OCI-LY1 (cell line): Measurements from ENCODE around the gene IL17RD.

Source experiments
- H2AFZ ChIP-seq: fragments of 200-600 bp; sonication (generic), shearing (Covaris generic); 2 replicates; pipeline ENCODE4 v1.6.0; 2014; ENCODE audit warnings: antibody characterized with exemption, mild to moderate bottlenecking, low read length
- H3F3A ChIP-seq: fragments of 200-600 bp; sonication (generic), shearing (Covaris generic); 2 replicates; pipeline ENCODE4 v1.6.0; 2014; ENCODE audit warnings: mild to moderate bottlenecking, antibody characterized with exemption, low read length, moderate library complexity; ENCODE audit not compliant: insufficient read depth
- H3K27ac ChIP-seq: fragments of 200-600 bp; sonication (generic); 2 replicates; pipeline ENCODE4 v1.5.1; 2014; ENCODE audit warnings: low read length, mixed run types, mild to moderate bottlenecking, low read depth; ENCODE audit not compliant: poor library complexity, severe bottlenecking
- H3K27me3 ChIP-seq: fragments of 200-600 bp; sonication (generic); 2 replicates; pipeline ENCODE4 v1.6.0; 2014; ENCODE audit warnings: antibody characterized with exemption, mild to moderate bottlenecking, low read length, moderate library complexity; ENCODE audit not compliant: insufficient read depth
- H3K36me3 ChIP-seq: fragments of 200-600 bp; sonication (generic); 2 replicates; pipeline ENCODE4 v1.6.1; 2014; ENCODE audit warnings: mild to moderate bottlenecking, antibody characterized with exemption, low read length, moderate library complexity, mixed read lengths; ENCODE audit not compliant: insufficient read depth
- H3K4me1 ChIP-seq: fragments of 200-600 bp; sonication (generic); 2 replicates; pipeline ENCODE4 v1.5.1; 2014; ENCODE audit warnings: mild to moderate bottlenecking, low read length, moderate library complexity; ENCODE audit not compliant: insufficient read depth, severe bottlenecking
- H3K4me2 ChIP-seq: fragments of 200-600 bp; sonication (generic), shearing (Covaris generic); 2 replicates; pipeline ENCODE4 v1.6.1; 2014; ENCODE audit warnings: low read length
- H3K4me3 ChIP-seq: fragments of 200-600 bp; sonication (generic); 2 replicates; pipeline ENCODE4 v1.5.1; 2014; ENCODE audit warnings: low read length, low read depth, mild to moderate bottlenecking, mixed read lengths; ENCODE audit not compliant: poor library complexity, severe bottlenecking
- H3K79me2 ChIP-seq: fragments of 200-600 bp; shearing (Covaris generic); 2 replicates; pipeline ENCODE4 v1.6.1; 2016; ENCODE audit warnings: mixed run types, low read length, mixed read lengths; ENCODE audit not compliant: insufficient read depth
- H3K9ac ChIP-seq: fragments of 200-600 bp; sonication (generic), shearing (Covaris generic); 2 replicates; pipeline ENCODE4 v1.6.1; 2014; ENCODE audit warnings: mild to moderate bottlenecking, low read length, mixed read lengths
- H3K9me2 ChIP-seq: fragments of 200-600 bp; sonication (generic), shearing (Covaris generic); 2 replicates; pipeline ENCODE4 v1.6.1; 2014; ENCODE audit warnings: low read depth, mild to moderate bottlenecking, low read length, mixed read lengths
- H3K9me3 ChIP-seq: fragments of 200-600 bp; shearing (Covaris generic); 2 replicates; pipeline ENCODE4 v1.6.1; 2014; ENCODE audit warnings: low read length, mixed read lengths
- H4K20me1 ChIP-seq: fragments of 200-600 bp; sonication (generic), shearing (Covaris generic); 2 replicates; pipeline ENCODE4 v1.6.0; 2016; ENCODE audit warnings: mild to moderate bottlenecking, low read length; ENCODE audit not compliant: insufficient read depth
- CTCF ChIP-seq: fragments of 200-600 bp; sonication (generic), shearing (Covaris generic); IDR thresholded peaks from 2 replicates; pipeline ENCODE4 v1.5.1; 2017; ENCODE audit warnings: mild to moderate bottlenecking, antibody characterized with exemption, low read length, moderate library complexity, mixed read lengths
- EZH2 ChIP-seq: fragments of 200-600 bp; sonication (generic), shearing (Covaris generic); IDR thresholded peaks from 2 replicates; pipeline ENCODE4 v1.8.0; 2017; ENCODE audit warnings: borderline replicate concordance, mixed run types, mild to moderate bottlenecking, antibody characterized with exemption, low read length, moderate library complexity, mixed read lengths

IL17RD gene

GRCh38 chr3:57043518-57043917 lies 121.6 kb downstream of the IL17RD start:
- H3K9me3 ChIP-seq = no peaks in the 10 kb centered on the region
- peaks cover 36% of the 10 kb centered on the region for H3K4me1 ChIP-seq
- no peaks in the 10 kb centered on the region for H3K79me2 ChIP-seq
- no peak overlapping the region for H3K9ac ChIP-seq
- H2AFZ ChIP-seq = no peak overlapping the region
- H3K4me3 ChIP-seq = no peak overlapping the region
- H3K36me3 ChIP-seq = no peaks in the 10 kb centered on the region
- TF ChIP-seq EZH2 (no peak), CTCF (no peak)
- H3K27ac ChIP-seq = no peak overlapping the region
- no peaks in the 10 kb centered on the region for H3K27me3 ChIP-seq
- no peaks in the 10 kb centered on the region for H3K9me2 ChIP-seq
- no peaks in the 10 kb centered on the region for H3F3A ChIP-seq
- no peak overlapping the region for H3K4me2 ChIP-seq
- no peaks in the 10 kb centered on the region for H4K20me1 ChIP-seq

- no peak overlapping the region for H3K9ac ChIP-seq
- H3K27me3 ChIP-seq = no peaks in the 10 kb centered on the region
- H3K27ac ChIP-seq = no peak overlapping the region
- H3K4me2 ChIP-seq = no peak overlapping the region
- TF ChIP-seq EZH2 (no peak), CTCF (no peak)
- no peaks in the 10 kb centered on the region for H3K9me3 ChIP-seq
- H3K36me3 ChIP-seq = no peaks in the 10 kb centered on the region
- H3F3A ChIP-seq = no peaks in the 10 kb centered on the region
- H3K4me3 ChIP-seq = no peak overlapping the region
- H3K79me2 ChIP-seq = no peaks in the 10 kb centered on the region
- no peaks in the 10 kb centered on the region for H4K20me1 ChIP-seq
- no peak overlapping the region for H2AFZ ChIP-seq
- no peaks in the 10 kb centered on the region for H3K9me2 ChIP-seq
- H3K4me1 ChIP-seq = peaks cover 22% of the 10 kb centered on the region
These were observed 123.5 kb downstream of the IL17RD start for GRCh38 chr3:57041674-57042073.
